OCI-LY3 (cell line): Measurements from ENCODE around the gene HPGDS.

Experiments
- H2AFZ ChIP-seq: fragments of 200-600, 300-600 bp; shearing (Covaris generic); 2 replicates; pipeline ENCODE4 v1.6.0; 2014; ENCODE audit warnings: antibody characterized with exemption, low read depth, low read length
- H3K27ac ChIP-seq: fragments of 200-600, 300-600 bp; sonication (generic); 2 replicates; pipeline ENCODE4 v1.5.1; 2014; ENCODE audit warnings: mild to moderate bottlenecking, low read length, moderate library complexity, mixed read lengths
- H3K27me3 ChIP-seq: fragments of 200-600, 300-600 bp; sonication (generic); 2 replicates; pipeline ENCODE4 v1.6.1; 2014; ENCODE audit warnings: low read depth, low read length, mixed read lengths
- H3K36me3 ChIP-seq: fragments of 200-600, 300-600 bp; sonication (generic); replicated peaks from 2 replicates; pipeline ENCODE3; 2014; ENCODE audit warnings: low read depth, low read length, mixed read lengths
- H3K4me1 ChIP-seq: fragments of 300-600, 200-600 bp; sonication (generic); 2 replicates; pipeline ENCODE4 v1.6.1; 2014; ENCODE audit warnings: low read length, mixed read lengths
- H3K4me2 ChIP-seq: fragments of 200-600, 300-600 bp; sonication (generic); 2 replicates; pipeline ENCODE4 v1.6.1; 2014; ENCODE audit warnings: low read length, mixed read lengths
- H3K4me3 ChIP-seq: fragments of 300-600, 200-600 bp; sonication (generic); 2 replicates; pipeline ENCODE4 v1.5.1; 2014; ENCODE audit warnings: antibody characterized with exemption, mild to moderate bottlenecking, low read length, moderate library complexity
- H3K79me2 ChIP-seq: fragments of 300-600, 200-600 bp; shearing (Covaris generic); 2 replicates; pipeline ENCODE4 v1.6.1; 2014; ENCODE audit warnings: mild to moderate bottlenecking, low read length, mixed read lengths
- H3K9ac ChIP-seq: fragments of 300-600, 200-600 bp; shearing (Covaris generic); 2 replicates; pipeline ENCODE4 v1.6.0; 2014; ENCODE audit warnings: mild to moderate bottlenecking, low read length, moderate library complexity
- H3K9me3 ChIP-seq: fragments of 200-600, 300-600 bp; shearing (Covaris generic); 2 replicates; pipeline ENCODE4 v1.6.1; 2014; ENCODE audit warnings: low read length, mixed read lengths; ENCODE audit not compliant: insufficient read depth
- H4K20me1 ChIP-seq: fragments of 200-600, 300-600 bp; sonication (generic); 2 replicates; pipeline ENCODE4 v1.6.1; 2016; ENCODE audit warnings: low read length, mixed read lengths; ENCODE audit not compliant: insufficient read depth
- EZH2phosphoT487 ChIP-seq: fragments of 200-600 bp; shearing (Covaris generic); IDR thresholded peaks from 2 replicates; pipeline ENCODE4 v1.6.1; 2018; ENCODE audit warnings: antibody characterized with exemption, mixed run types, low read depth
- TF ChIP-seq, protein P1 (sequence below): fragments of 200-600, 300-600 bp; sonication (generic); IDR thresholded peaks from 2 replicates; pipeline ENCODE4 v1.5.1; 2014; ENCODE audit warnings: antibody characterized with exemption, low read length, low read depth

The HPGDS gene

DNA sequence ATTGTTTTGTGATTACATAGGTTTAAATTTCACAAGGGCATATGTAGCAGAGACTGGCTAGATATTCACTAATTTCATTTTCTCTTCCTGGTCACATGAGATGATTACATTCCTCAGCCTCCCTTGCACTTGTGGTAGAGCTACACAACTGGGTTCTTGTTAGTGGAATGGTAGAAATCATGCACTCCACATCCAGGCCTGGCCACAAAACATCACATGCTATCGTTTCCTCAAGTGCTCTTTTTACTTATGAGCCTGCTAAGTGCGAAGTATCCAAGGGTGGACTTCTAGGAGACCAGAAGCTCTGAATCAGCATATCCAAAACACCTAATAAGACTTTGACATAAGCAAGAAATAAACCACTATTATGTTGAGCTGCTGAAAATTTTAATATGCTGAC, 26.4 kb upstream of the HPGDS start:
- no peaks in the 10 kb centered on the region for H3K27me3 ChIP-seq
- no peak overlapping the region for H3K27ac ChIP-seq
- no peak overlapping the region for H3K4me3 ChIP-seq
- no peaks in the 10 kb centered on the region for H3K9me3 ChIP-seq
- no peaks in the 10 kb centered on the region for H3K79me2 ChIP-seq
- no peak overlapping the region for H3K4me2 ChIP-seq
- no peaks in the 10 kb centered on the region for H3K36me3 ChIP-seq
- H3K4me1 ChIP-seq = no peaks in the 10 kb centered on the region
- no peak overlapping the region for H2AFZ ChIP-seq
- H3K9ac ChIP-seq = no peak overlapping the region
- no peaks in the 10 kb centered on the region for H4K20me1 ChIP-seq
- TF ChIP-seq, protein P1, sequence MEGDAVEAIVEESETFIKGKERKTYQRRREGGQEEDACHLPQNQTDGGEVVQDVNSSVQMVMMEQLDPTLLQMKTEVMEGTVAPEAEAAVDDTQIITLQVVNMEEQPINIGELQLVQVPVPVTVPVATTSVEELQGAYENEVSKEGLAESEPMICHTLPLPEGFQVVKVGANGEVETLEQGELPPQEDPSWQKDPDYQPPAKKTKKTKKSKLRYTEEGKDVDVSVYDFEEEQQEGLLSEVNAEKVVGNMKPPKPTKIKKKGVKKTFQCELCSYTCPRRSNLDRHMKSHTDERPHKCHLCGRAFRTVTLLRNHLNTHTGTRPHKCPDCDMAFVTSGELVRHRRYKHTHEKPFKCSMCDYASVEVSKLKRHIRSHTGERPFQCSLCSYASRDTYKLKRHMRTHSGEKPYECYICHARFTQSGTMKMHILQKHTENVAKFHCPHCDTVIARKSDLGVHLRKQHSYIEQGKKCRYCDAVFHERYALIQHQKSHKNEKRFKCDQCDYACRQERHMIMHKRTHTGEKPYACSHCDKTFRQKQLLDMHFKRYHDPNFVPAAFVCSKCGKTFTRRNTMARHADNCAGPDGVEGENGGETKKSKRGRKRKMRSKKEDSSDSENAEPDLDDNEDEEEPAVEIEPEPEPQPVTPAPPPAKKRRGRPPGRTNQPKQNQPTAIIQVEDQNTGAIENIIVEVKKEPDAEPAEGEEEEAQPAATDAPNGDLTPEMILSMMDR = no peak
- no peak for TF ChIP-seq EZH2phosphoT487

GRCh38 chr4:94368459-94368858, 25.8 kb upstream of the HPGDS start:
- TF ChIP-seq EZH2phosphoT487 = no peak
- TF ChIP-seq, protein P1 = no peak
- no peaks in the 10 kb centered on the region for H3K4me1 ChIP-seq

GRCh38 chr4:94365304-94365703, 22.7 kb upstream of the HPGDS start:
- TF ChIP-seq, protein P1 = no peak
- TF ChIP-seq EZH2phosphoT487 = no peak
- Histone ChIP-seq H3K9ac (no peak overlapping the region), H3K27me3 (no peaks in the 10 kb centered on the region), H3K4me1 (no peaks in the 10 kb centered on the region), H3K36me3 (no peaks in the 10 kb centered on the region), H3K79me2 (no peaks in the 10 kb centered on the region), H3K4me3 (no peak overlapping the region), H3K4me2 (no peak overlapping the region), H3K9me3 (no peaks in the 10 kb centered on the region), H4K20me1 (no peaks in the 10 kb centered on the region), H3K27ac (no peak overlapping the region), H2AFZ (no peak overlapping the region)

More at GRCh38 chr4:94368459-94368858, 25.8 kb upstream of the HPGDS start:
- Histone ChIP-seq H3K9ac (no peak overlapping the region), H3K4me3 (no peak overlapping the region), H2AFZ (no peak overlapping the region), H3K79me2 (no peaks in the 10 kb centered on the region), H3K4me2 (no peak overlapping the region), H3K27ac (no peak overlapping the region), H3K9me3 (no peaks in the 10 kb centered on the region), H3K36me3 (no peaks in the 10 kb centered on the region), H3K27me3 (no peaks in the 10 kb centered on the region), H4K20me1 (no peaks in the 10 kb centered on the region)

DNA sequence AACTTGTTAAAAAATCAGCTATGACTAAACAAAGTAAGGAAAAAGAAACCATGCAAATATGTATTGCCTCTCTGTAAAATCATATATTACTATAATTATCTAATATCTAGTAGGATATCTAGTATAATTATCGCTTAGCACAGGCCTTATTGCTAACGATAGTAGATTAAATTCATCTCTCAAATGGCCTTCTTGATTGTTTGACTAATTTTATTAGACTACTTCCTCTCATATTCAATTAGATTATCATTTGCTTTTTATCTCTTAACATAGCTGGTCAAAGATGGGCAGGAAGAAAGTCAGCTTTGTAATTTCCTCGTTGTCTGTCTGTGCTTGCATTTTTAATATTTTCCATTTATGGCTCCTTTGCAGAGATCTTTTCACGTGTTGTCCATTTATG, 21.9 kb upstream of the HPGDS start:
- H3K4me2 ChIP-seq = no peak overlapping the region
- no peak overlapping the region for H3K27ac ChIP-seq
- no peak overlapping the region for H3K9ac ChIP-seq
- H3K79me2 ChIP-seq = no peaks in the 10 kb centered on the region
- TF ChIP-seq, protein P1 = no peak
- no peak for TF ChIP-seq EZH2phosphoT487
- no peaks in the 10 kb centered on the region for H3K9me3 ChIP-seq
- H3K4me3 ChIP-seq = no peak overlapping the region
- no peaks in the 10 kb centered on the region for H4K20me1 ChIP-seq
- no peaks in the 10 kb centered on the region for H3K4me1 ChIP-seq
- H3K27me3 ChIP-seq = no peaks in the 10 kb centered on the region
- no peak overlapping the region for H2AFZ ChIP-seq
- no peaks in the 10 kb centered on the region for H3K36me3 ChIP-seq
